GM12865 (cell line): ENCODE data around the gene NR2E3.

Experiments used
- DNase-seq: peaks from one replicate; pipeline ENCODE4 v3.0.0; 2010; ENCODE audit warnings: low read depth
- H3K4me3 ChIP-seq: 2 replicates; pipeline ENCODE4 v1.5.1; 2011; ENCODE audit warnings: mild to moderate bottlenecking, low read depth, low read length, control low read depth
- CTCF ChIP-seq: IDR thresholded peaks from 2 replicates; pipeline ENCODE4 v1.5.1; 2011; ENCODE audit warnings: low read length, control low read depth, low read depth, inconsistent platforms; ENCODE audit not compliant: insufficient read depth; ENCODE audit errors: missing control alignments

NR2E3 gene

GRCh38 chr15:71817351-71817750, 7.0 kb downstream of the NR2E3 start:
- no peak for DNase-seq
- no peak for TF ChIP-seq CTCF
- no peak overlapping the region for H3K4me3 ChIP-seq

- DNase-seq, result no peak
- H3K4me3 ChIP-seq, result no peak overlapping the region
- no peak for TF ChIP-seq CTCF
These were observed 9.8 kb downstream of the NR2E3 start for GRCh38 chr15:71820127-71820526.

- H3K4me3 ChIP-seq, result no peak overlapping the region
- DNase-seq, result no peak
- no peak for TF ChIP-seq CTCF
These were observed 11.3 kb downstream of the NR2E3 start for GRCh38 chr15:71821547-71822129.

GRCh38 chr15:71822890-71823630, 12.7 kb downstream of the NR2E3 start:
- TF ChIP-seq CTCF, result no peak
- no peak for DNase-seq
- no peak overlapping the region for H3K4me3 ChIP-seq

- no peak for TF ChIP-seq CTCF
These were observed 13.4 kb downstream of the NR2E3 start for GRCh38 chr15:71823801-71824200.

GRCh38 chr15:71825021-71825730, 14.8 kb downstream of the NR2E3 start:
- H3K4me3 ChIP-seq, result no peak overlapping the region
- DNase-seq, result no peak
- no peak for TF ChIP-seq CTCF

More at GRCh38 chr15:71823801-71824200, 13.4 kb downstream of the NR2E3 start:
- DNase-seq, result no peak
- no peak overlapping the region for H3K4me3 ChIP-seq
